Urothelium cell line (cell line): ENCODE measurements around the gene EPC2.

Source experiments
- DNase-seq: peaks from one replicate; pipeline ENCODE4 v3.0.0; 2011; ENCODE audit warnings: low spot score, mixed read lengths
- FAIRE-seq: peaks from 2 replicates; lab custom pipeline; 2011; peaks lifted over from hg19 to GRCh38; lab: Jason Lieb, UNC

EPC2 gene, protein sequence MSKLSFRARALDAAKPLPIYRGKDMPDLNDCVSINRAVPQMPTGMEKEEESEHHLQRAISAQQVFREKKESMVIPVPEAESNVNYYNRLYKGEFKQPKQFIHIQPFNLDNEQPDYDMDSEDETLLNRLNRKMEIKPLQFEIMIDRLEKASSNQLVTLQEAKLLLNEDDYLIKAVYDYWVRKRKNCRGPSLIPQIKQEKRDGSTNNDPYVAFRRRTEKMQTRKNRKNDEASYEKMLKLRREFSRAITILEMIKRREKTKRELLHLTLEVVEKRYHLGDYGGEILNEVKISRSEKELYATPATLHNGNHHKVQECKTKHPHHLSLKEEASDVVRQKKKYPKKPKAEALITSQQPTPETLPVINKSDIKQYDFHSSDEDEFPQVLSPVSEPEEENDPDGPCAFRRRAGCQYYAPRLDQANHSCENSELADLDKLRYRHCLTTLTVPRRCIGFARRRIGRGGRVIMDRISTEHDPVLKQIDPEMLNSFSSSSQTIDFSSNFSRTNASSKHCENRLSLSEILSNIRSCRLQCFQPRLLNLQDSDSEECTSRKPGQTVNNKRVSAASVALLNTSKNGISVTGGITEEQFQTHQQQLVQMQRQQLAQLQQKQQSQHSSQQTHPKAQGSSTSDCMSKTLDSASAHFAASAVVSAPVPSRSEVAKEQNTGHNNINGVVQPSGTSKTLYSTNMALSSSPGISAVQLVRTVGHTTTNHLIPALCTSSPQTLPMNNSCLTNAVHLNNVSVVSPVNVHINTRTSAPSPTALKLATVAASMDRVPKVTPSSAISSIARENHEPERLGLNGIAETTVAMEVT

DNA sequence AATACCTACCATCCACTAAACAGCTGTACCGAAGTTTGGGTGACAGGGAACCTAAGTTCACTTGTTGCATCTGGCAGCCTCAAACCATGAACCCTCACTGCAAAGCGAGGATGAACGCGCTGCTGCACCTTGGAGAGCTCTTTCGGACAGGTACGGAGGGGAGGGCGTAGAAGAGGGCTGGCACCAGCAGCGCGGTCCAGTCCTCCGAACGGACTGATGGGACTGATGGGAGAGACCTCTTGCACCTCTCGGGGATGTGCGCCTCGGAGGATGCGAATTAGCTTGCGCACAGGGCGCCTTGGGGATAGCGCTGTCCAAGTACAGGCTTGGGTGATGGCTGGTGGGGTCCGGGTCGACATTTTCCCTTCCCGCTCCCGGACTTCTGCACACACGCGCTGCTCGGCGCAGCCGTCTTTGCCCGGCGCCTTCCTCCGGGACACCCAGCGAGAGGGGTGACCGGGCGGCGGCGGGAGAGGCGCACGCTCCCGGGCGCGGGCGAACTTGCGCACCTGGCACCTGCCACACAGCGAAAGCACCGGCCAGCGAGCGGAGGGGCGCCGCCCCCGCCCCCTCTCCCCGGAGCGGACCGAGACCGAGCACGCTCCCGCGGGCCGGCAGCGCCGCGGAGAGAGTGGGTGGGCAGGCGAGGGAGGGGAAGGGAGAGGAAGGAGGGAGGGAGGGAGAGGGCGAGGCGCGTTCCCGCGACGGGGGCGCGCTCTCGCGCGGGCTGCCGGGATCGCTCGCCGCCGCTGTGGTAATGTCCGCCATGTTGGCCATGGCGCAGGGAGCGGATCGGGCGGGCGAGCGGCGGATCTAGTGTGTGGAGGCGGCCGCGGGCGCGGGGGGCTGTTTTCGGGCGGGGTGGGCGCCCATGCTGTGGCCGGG, at the start of gene EPC2:
Gene EPC2, plus strand, starts transcription at position 754 of the 885 bp plus-strand sequence. CDS start 267 bp downstream, outside the sequence.
- DNase-seq (peak; percentile 88), FAIRE-seq (peak; percentile 82)

DNA sequence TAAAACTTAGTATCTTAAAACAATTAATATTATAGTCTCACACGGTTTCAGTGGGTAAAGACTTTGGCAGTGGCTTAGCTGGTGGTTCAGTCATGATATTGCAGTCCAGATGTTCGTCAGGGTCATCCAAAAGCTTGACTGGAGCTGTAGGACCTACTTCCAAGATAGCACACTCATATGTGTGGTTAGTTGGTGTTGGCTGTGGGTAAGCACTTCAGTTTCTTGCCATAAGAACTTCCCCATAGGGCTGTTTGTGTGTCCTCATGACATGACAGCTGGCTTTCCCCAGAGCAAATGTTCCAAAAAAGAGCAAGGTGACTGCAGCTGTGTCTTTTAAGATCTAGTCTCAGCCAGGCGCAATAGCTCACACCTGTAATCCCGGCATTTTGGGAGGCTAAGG, 48.5 kb upstream of the EPC2 start:
- DNase-seq (no peak), FAIRE-seq (no peak)

DNA sequence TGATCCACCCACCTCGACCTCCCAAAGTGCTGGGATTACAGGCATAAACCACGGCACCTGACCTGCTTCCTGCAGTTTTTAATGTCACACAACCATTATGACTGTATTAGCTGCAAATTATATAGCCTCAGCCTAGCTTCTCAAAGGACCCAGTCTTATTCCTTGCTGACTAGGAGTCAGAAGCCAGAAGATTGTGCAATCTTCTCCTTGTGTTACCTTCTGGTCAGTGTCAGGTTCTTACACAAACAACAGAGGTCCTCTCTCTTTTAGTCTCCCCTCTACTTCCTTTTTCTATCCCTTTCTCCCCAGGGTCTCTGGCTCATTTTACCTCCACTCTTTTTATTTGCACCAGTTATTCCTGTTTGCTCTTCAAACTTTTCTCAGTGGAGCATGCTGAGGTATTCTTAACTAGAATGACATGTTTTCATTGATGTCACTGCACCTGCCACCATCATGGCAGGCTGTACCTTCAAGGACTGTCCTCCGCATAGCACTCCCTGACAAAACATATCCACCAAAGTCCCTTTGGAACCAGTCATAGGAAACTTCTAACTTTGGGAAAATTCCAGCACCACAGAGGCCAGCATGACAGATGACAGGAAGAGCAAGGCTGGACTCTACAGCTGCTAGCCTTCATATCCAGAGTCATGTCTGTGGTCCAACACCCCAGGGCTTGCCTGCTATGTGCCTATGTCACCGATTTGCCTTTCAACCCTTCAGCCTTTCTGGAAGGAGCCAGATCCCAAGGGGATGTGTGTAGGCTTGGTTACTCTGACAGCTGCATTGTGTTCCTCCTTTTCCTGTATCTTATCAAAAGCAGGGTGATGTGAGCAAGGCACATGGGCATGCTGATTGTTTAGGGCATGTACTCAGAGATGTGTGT, 45.2 kb upstream of the EPC2 start:
- no peak for DNase-seq
- no peak for FAIRE-seq

DNA sequence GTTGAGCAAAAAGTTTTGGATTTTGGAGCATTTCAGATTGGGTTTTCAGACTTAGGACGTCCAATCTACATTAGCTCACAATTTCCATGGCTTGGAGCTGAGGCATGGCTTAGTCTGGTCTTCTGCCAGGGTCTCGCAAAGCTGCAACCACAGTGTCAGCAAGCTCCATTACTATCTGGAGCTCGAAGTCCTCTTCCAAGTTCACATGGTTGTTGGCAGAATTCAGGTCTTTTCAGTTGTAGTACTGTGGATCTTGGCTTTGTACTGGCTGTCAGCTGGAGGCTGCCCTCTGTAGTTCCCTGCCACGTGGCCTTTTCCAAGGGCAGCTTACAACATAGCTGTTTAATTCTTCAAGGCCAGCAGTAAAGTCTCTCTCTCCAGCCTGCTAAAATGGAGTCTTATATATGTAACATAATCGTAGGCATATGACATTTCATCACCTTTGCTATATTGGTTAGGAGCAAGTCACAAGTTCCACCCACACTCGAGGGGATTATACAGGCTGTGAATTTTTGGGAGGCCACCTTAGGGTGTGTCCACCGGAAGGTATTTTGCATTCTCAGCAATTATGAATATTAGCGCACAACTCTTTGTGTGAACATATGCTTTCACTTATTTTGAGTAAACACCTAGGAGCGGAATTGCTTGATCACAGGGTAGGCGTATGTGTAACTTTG, 41.5 kb upstream of the EPC2 start:
- FAIRE-seq (no peak), DNase-seq (no peak)

DNA sequence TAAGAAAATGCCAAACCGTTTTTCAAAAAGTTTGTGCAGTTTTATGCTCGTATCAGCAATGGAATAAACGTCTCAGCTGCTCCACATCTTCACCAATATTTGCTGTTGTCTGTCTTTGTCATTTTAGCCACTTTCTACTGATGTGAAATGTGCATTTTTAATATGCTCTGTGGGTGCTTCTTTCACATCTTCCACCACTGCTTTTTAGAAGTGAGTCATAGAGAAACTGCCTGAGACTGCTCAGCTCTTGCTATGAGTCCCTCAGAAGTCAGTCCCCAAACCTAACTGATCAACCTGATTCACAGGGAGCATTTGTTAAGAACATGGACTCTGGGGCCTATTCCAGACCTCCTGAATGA, 41.0 kb upstream of the EPC2 start:
- FAIRE-seq (no peak), DNase-seq (no peak)

DNA sequence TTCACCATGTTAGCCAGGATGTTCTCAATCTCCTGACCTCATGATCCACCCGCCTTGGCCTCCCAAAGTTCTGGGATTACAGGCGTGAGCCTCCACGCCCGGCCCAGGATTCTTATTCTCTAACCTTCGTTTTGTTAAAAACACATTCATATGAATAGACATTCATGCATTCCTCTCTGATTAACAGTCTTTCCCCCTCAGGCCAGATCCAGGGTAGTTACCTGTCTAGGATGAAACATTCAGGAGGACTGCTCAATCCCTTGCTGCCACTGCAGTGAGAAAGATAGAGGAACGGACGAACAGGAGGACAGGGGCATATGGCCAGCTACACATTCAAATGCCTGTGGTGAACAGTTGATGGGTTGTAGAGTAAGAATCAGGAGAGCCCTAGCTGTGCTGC, 39.6 kb upstream of the EPC2 start:
- DNase-seq (no peak), FAIRE-seq (no peak)

DNA sequence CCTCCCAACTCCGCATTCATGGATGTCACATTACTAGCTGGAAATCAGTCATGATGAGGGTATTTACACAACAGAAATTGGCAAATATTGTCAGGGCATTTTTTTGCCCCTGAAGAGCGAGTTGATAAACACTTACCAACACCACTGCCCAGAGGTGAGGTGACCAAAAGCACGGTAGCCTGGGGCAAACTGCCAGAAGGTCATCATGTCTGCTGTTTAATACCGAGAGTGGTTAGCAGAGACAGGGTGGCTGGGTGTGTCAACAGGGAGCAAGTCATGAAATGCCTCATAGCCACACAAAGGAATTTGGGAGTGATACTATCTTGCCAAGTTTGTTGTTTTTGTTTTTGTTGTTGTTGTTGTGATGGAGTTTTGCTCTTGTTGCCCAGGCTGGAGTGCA, 37.0 kb upstream of the EPC2 start:
- no peak for FAIRE-seq

DNA sequence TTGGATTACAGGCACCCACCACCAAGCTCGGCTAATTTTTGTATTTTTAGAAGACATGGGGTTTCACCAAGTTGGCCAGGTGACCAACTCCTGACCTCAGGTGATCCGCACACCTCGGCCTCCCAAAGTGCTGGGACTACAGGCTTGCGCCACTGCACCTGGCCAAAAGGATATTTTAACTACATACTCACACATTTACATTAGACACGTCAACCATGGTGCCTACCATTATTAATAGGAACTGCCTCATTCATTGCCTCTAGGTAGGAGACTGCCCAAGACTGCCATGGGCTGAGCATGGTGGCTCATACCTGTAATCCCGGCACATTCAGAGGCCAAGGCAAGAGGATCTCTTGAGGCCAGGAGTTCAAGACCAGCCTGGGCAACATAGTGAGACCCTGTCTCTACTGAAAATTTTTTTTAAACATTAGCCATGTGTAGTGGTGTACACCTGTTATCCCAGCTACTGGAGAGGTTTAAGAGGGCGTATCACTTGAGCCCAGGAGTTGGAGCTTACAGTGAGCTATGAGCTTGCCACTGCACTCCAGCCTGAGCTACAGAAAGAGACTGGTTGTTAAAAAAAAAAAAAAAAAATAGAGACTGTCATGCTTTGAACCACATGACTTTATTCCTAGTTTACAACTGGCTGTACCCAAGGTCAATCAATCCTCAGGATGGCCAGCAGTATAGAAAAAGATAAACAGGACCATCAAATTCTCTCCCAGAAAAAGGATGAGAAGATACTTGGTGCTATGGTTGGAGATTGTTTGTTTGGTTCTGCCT, 31.1 kb upstream of the EPC2 start:
- FAIRE-seq (no peak), DNase-seq (no peak)

More for the DNA sequence above, 37.0 kb upstream of the EPC2 start:
- DNase-seq: no peak

DNA sequence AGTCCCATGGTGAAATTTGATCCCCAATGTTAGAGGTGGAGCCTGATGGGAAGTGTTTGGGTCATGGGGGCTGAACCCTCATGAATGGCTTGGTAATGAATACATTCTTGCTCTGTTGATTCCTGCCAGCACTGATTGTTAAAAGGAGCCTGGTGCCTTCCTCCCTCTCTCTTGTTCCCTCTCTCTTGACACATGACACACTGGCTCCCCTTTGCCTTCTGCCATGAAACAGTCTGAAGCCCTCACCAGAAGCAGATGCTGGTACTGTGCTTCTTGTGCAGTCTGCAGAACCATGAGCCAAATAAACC, 30.6 kb upstream of the EPC2 start:
- DNase-seq (no peak), FAIRE-seq (no peak)

DNA sequence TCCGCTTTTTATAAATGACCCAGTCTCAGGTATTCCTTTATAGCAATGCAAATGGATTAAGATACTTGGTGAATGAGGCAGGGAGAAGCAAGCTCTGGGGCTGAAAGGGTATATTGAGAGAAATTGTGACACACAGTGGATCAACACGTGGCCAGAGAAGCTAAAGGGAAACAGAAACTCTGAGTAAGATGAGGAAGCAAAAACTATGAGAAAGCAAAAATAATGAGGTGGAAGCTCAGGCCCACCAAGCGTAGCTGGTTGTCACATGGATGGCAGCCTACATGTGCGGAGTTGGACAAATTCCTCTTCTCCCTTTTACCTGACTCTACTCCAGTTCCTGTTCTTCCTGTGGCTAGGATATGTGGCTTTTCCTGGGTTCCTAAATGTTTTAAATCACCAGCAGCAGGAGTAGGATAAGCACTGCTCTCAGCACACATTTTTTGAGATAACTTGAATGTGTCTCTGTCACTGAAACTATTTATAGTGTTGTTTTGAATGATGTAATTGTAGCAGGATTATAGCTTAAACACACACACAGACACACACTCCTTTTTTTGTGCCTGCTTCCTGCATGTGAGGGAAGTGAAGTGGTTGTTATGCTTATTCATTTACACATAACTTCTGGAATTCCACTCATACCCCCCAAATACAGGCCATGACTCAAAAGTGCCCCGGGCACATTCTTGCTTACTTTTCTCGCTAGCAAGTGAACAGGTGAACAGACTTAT, 30.1 kb upstream of the EPC2 start:
- FAIRE-seq (no peak), DNase-seq (peak; percentile 16)

DNA sequence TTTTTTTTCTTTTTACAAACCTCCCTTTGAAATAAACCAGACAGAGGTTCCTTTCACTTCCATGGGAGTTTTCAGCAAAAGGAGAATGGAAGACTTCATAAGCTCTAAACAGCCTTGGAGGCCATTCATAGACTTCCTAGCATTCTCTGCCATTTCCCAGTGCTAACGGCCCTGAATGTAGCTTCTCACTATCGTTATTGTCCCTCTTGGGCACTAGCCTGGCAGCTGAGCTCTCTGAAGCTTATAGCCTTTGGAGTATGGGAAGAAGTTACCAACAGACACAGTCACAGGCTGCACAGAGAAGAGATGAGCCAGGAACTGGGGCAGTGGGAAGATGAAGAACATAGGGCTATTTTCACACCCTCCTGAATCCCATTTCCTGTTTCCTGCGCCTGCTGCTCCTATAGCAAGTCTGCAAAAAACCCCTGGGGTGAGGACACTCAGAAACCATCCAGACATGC, 29.1 kb upstream of the EPC2 start:
- DNase-seq (no peak), FAIRE-seq (no peak)

DNA sequence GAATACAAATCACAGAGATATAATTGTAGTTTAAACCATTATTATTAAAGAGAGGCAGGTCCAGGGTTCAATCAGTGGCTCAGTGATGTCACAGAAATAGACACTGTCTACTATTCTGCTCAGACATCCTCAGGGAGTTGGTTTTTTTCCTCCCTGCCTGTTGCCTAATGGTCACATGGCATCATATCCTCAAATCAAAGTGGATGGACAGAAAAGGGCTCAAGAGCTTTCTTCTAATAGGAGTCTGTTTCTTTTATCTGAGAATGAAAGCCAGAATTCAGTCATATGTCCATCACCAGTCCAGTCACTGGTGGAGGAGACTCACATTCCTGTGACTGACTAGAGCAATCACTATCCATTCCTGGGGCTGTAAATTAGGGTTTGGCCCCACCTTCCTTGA, 27.9 kb upstream of the EPC2 start:
- FAIRE-seq: no peak
- DNase-seq: no peak

DNA sequence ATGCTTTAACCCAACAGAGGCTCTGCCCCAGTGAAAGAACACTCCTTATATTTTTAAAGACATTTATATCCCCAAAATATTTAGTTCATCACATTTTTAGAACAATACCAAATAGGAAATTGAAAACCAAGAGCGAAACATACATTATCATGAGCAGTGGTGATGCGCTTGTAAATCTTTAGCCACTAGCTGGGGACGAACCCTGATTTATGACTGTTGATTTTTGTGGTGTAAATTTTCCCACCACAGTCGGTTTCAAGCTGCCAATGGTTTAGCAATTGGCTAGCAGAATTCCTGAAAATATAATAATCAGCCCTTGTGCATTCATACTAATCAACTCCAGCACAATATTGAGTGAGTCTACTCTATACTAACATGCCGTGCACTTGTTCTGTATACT, 27.3 kb upstream of the EPC2 start:
- FAIRE-seq: no peak
- no peak for DNase-seq

DNA sequence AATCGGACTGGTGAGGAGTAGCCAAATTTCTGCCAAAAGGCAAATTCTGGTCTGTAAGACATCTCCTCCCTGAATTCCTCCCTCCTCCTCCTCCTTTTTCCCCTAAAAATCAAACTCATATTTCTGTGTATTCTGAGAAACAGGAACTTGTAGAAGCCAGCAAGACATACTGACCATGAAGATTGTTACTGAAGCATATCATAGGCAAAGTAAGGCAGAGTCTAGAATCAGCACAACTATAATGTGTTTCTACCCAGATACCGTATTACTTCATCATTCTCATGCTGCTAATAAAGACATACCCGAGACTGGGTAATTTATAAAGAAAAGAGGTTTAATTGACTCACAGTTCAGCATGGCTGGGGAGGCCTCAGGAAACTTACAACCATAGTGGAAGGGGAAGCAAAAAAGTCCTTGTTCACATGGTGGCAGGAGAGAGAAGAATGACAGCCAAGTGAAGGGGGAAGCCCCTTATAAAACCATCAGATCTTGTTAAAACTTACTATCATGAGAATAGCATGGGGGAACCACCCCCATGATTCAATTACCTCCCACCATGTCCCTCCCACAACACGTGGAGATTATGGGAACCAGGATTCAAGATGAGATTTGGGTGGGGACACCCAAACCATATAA, 24.9 kb upstream of the EPC2 start:
- FAIRE-seq: no peak
- no peak for DNase-seq

DNA sequence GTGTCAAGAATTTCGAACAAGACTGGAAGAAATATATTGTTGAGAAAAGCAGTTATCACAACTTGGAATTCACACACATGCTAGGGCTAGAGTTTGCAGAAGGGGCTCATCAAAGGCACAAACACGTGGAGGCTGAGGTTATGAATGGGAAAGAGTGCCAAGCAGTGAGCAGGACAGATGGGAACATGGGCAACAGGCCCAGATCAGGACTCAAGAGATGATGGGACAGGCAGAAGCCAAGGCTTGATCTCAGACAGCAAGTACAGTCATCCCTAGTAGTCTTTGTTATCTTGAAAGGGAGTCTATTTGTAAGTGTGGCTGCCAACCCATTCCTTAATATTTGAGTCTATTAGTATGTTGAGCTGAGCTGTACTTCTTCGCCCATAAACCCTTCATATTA, 22.2 kb upstream of the EPC2 start:
- DNase-seq: no peak

DNA sequence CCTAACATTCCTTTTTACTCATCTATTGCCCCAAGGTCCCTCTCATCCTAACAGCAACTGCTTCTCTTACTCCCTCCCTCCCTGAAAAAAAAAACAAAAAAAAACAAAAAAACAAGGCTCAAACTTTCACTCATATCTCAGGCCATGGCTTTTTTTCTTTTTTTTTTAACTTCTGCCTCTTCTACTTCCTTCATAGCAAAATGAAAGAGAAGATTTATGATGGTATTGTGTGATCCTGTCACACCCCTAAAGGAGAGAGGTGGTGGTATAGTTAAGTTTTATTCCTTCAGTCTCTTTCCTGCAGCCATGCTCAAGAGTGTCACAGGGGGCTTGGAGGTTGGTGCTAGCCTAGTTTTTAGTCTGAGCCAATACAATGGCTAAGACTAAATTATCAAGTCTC, 21.5 kb upstream of the EPC2 start:
- DNase-seq (no peak), FAIRE-seq (no peak)

More for the DNA sequence above, 22.2 kb upstream of the EPC2 start:
- no peak for FAIRE-seq

DNA sequence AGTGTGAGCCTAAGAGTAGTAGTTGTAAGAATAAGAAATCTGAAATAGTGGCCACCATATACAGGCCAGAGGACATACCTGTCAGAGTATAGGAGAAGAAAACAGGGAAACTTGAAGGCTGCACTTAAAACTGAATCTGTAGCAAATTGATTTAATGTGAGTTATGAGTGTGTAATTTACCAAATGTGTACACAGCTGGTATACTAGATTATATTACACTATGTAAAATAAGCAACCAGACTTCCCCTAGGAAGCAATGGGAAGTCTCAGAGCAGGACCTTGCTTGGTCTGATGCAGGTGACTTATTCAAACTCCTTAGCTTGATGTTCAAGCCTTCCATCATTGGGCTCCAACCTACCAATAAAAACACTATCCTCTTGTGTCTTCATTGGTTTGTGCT, 17.3 kb upstream of the EPC2 start:
- no peak for DNase-seq
- no peak for FAIRE-seq

DNA sequence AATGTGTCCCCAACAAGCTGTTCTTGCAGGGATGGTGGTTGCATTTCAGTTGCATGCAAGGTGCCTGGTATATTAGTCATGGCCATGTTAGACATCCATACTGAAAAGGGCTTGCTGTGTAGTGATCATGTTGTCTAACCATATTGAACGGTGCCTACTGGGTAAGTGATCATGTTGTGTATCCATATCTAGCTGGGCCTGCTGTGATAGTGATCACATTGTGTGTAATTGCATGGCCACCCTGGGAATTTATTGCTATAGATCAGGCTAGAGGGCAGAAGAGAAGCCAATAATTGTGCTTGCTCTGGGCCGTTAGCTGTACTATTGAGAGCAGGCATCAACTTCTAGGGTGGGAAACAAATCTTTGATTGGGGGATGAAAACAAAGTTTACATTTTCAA, 9.8 kb upstream of the EPC2 start:
- FAIRE-seq: no peak

More for the DNA sequence above, 9.8 kb upstream of the EPC2 start:
- DNase-seq: no peak
